ENCODE results near the gene KIF12. TPM values are rescaled to one million over a fixed set of nuclear protein-coding genes. Genes with fewer than 3 reads are reported as not detected.

KIF12 gene
- total and polyA plus RNA-seq, 2 donors (not counting 1 experiment from before 2014, with no cell fraction given): not detected

DNA sequence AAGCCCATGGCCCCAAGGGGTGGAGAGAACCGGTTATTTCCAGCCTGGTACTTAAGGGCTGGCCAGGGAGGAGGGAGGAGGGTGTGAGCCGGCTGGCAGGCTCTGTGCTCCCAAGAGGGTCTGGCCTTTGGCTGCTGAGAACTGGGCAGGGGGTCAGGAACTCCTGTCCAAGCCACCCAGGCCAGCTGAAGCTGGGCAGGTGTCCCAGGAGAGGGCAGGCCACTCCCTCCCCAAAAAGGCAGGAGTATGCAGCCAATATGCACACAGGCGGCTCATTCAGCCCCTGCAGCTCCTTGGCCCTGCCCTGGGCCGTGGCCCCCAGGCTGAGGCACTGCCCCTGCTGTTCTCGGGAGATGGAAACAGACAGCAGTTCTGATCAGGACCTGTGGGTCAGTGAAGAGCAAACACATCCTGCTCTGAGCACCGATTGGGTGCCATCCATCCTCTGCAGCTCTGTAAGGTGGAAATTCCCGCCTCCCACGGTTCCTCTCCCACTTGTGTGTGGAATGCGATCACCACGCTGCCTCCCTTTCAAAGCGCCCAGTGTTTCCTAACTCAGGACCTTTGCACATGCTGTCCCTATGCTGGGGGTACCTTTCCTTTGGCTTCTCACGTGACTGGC, 17.1 kb upstream of the KIF12 start:
- Histone ChIP-seq H3K27me3 (ENCODE audit: control insufficient read depth, insufficient read depth, low read length) (peaks cover 24% of the 10 kb centered on the region), H3K4me3 (replicated peaks in 1 of 4; ENCODE audit: control extremely low read depth in 1 of 4, insufficient read depth in 1 of 4, low read depth in 3 of 4, low read length in 4 of 4) (no peak overlapping the region), H4K20me1 (ENCODE audit: control insufficient read depth, extremely low read depth, insufficient read depth, low read length) (no peaks in the 10 kb centered on the region), H3K27ac (ENCODE audit: insufficient read depth, low read length) (no peak overlapping the region), H3K36me3 (ENCODE audit: control insufficient read depth, insufficient read depth, low read length) (no peaks in the 10 kb centered on the region), H3K4me1 (ENCODE audit: control insufficient read depth, extremely low read depth, insufficient read depth, low read length) (peaks cover 2% of the 10 kb centered on the region), H3K4me2 (ENCODE audit: extremely low read depth, insufficient read depth, low read length) (no peak overlapping the region), H3K79me2 (ENCODE audit: control insufficient read depth, insufficient read depth, low read length) (no peaks in the 10 kb centered on the region), H2AFZ (ENCODE audit: low read length) (no peak overlapping the region), H3K9ac (ENCODE audit: insufficient read depth, low read length) (no peak overlapping the region), H3K9me3 (ENCODE audit: control insufficient read depth, insufficient read depth, low read depth, low read length) (no peaks in the 10 kb centered on the region)
- no peak for DNase-seq (ENCODE audit: low read depth in 2 of 2)
- TF ChIP-seq, protein P1, sequence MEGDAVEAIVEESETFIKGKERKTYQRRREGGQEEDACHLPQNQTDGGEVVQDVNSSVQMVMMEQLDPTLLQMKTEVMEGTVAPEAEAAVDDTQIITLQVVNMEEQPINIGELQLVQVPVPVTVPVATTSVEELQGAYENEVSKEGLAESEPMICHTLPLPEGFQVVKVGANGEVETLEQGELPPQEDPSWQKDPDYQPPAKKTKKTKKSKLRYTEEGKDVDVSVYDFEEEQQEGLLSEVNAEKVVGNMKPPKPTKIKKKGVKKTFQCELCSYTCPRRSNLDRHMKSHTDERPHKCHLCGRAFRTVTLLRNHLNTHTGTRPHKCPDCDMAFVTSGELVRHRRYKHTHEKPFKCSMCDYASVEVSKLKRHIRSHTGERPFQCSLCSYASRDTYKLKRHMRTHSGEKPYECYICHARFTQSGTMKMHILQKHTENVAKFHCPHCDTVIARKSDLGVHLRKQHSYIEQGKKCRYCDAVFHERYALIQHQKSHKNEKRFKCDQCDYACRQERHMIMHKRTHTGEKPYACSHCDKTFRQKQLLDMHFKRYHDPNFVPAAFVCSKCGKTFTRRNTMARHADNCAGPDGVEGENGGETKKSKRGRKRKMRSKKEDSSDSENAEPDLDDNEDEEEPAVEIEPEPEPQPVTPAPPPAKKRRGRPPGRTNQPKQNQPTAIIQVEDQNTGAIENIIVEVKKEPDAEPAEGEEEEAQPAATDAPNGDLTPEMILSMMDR (conservative IDR thresholded peaks at IDR 0.05 in 1 of 2, IDR thresholded peaks at IDR 0.05 in 1 of 2; ENCODE audit: low read depth in 1 of 2, low read length in 2 of 2): no peak
- no peak for TF ChIP-seq EZH2 (IDR thresholded peaks at IDR 0.05; ENCODE audit: low read length, missing control alignments)

DNA sequence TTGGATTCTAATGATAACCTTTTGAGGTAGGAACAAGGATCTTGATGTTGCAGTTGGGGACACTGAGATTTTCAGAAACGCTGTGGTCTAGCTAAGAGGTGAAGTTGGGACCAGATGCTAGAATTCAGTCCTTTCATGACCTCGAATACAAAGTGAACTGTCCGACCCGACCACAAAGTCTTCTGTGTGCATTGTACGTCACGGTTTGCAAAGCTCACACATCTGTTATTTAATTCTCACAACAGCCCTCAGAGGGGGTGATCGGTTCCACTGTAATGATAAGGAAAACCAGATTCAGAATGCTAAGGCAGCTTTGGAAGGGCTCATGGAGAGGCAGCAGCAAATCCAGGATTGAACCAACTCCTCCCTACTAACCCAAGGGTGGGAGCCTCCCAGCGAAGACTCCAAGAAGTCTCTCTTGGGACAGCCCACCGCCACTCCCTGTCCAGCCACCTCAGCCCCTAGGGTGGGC, 16.6 kb upstream of the KIF12 start:
- Histone ChIP-seq H3K36me3 (ENCODE audit: control insufficient read depth, insufficient read depth, low read length) (no peaks in the 10 kb centered on the region), H3K9me3 (ENCODE audit: control insufficient read depth, insufficient read depth, low read depth, low read length) (no peaks in the 10 kb centered on the region), H3K79me2 (ENCODE audit: control insufficient read depth, insufficient read depth, low read length) (no peaks in the 10 kb centered on the region), H3K4me1 (ENCODE audit: control insufficient read depth, extremely low read depth, insufficient read depth, low read length) (peaks cover 2% of the 10 kb centered on the region), H3K4me3 (replicated peaks in 1 of 4; ENCODE audit: control extremely low read depth in 1 of 4, insufficient read depth in 1 of 4, low read depth in 3 of 4, low read length in 4 of 4) (no peak overlapping the region), H3K9ac (ENCODE audit: insufficient read depth, low read length) (no peak overlapping the region), H3K4me2 (ENCODE audit: extremely low read depth, insufficient read depth, low read length) (no peak overlapping the region), H3K27me3 (ENCODE audit: control insufficient read depth, insufficient read depth, low read length) (peaks cover 19% of the 10 kb centered on the region), H3K27ac (ENCODE audit: insufficient read depth, low read length) (no peak overlapping the region), H2AFZ (ENCODE audit: low read length) (no peak overlapping the region), H4K20me1 (ENCODE audit: control insufficient read depth, extremely low read depth, insufficient read depth, low read length) (no peaks in the 10 kb centered on the region)
- no peak for TF ChIP-seq EZH2 (IDR thresholded peaks at IDR 0.05; ENCODE audit: low read length, missing control alignments)
- TF ChIP-seq, protein P1 (conservative IDR thresholded peaks at IDR 0.05 in 1 of 2, IDR thresholded peaks at IDR 0.05 in 1 of 2; ENCODE audit: low read depth in 1 of 2, low read length in 2 of 2): no peak
- no peak for DNase-seq (ENCODE audit: low read depth in 2 of 2)

- peaks cover 2% of the 10 kb centered on the region for H3K4me1 ChIP-seq (ENCODE audit: control insufficient read depth, extremely low read depth, insufficient read depth, low read length)
- no peak overlapping the region for H3K4me3 ChIP-seq (replicated peaks in 1 of 4; ENCODE audit: control extremely low read depth in 1 of 4, insufficient read depth in 1 of 4, low read depth in 3 of 4, low read length in 4 of 4)
- H3K27me3 ChIP-seq (ENCODE audit: control insufficient read depth, insufficient read depth, low read length): peaks cover 8% of the 10 kb centered on the region
- no peak overlapping the region for H3K27ac ChIP-seq (ENCODE audit: insufficient read depth, low read length)
- H3K4me2 ChIP-seq (ENCODE audit: extremely low read depth, insufficient read depth, low read length): no peak overlapping the region
- no peaks in the 10 kb centered on the region for H3K36me3 ChIP-seq (ENCODE audit: control insufficient read depth, insufficient read depth, low read length)
- H4K20me1 ChIP-seq (ENCODE audit: control insufficient read depth, extremely low read depth, insufficient read depth, low read length): no peaks in the 10 kb centered on the region
- no peaks in the 10 kb centered on the region for H3K79me2 ChIP-seq (ENCODE audit: control insufficient read depth, insufficient read depth, low read length)
- DNase-seq (ENCODE audit: low read depth in 2 of 2): peak in 1 of 2 donors; percentile 47
- no peaks in the 10 kb centered on the region for H3K9me3 ChIP-seq (ENCODE audit: control insufficient read depth, insufficient read depth, low read depth, low read length)
- no peak overlapping the region for H2AFZ ChIP-seq (ENCODE audit: low read length)
- no peak overlapping the region for H3K9ac ChIP-seq (ENCODE audit: insufficient read depth, low read length)
- TF ChIP-seq EZH2 (IDR thresholded peaks at IDR 0.05; ENCODE audit: low read length, missing control alignments): no peak
- TF ChIP-seq, protein P1 (conservative IDR thresholded peaks at IDR 0.05 in 1 of 2, IDR thresholded peaks at IDR 0.05 in 1 of 2; ENCODE audit: low read depth in 1 of 2, low read length in 2 of 2): no peak
These were observed 15.3 kb upstream of the KIF12 start for GRCh38 chr9:114114364-114114763.

Measured in fibroblast of lung (primary cell).